PC-9 (cell line): Measurements from ENCODE around the gene PDK2. TPM values are rescaled to one million over a fixed set of nuclear protein-coding genes. Genes with fewer than 3 reads are reported as not detected.
A peak's percentile ranks its signal among the peaks of the same experiment; 100 is the strongest.

Source experiments
- BruUV-seq: library from RNA; stranded (reverse); fragments of 400-500 nt; replicated peaks from 2 replicates; lab custom pipeline; 2021; lab: Mats Ljungman, UMichigan
- CTCF ChIA-PET: fragments of 300-600 bp; sonication (Branson Sonifier 250); formaldehyde crosslinking; loops from one replicate; lab custom pipeline; 2022; ENCODE audit warnings: antibody characterized with exemption; lab: Charles Lee
- POLR2A ChIA-PET: fragments of 300-600 bp; sonication (Branson Sonifier 250); formaldehyde crosslinking; loops from one replicate; lab custom pipeline; 2022; ENCODE audit warnings: antibody characterized with exemption; ENCODE audit not compliant: unreplicated experiment; lab: Charles Lee
- DNase-seq, 2 experiments: peaks; one replicate each; pipeline versions ENCODE4 v3.0.0 to v3.0.0-alpha.2; 2015 to 2022; ENCODE audit warnings: mixed read lengths in 1 of 2
- H2AFZ ChIP-seq: fragments of 200-600 bp; sonication (generic); 2 replicates; pipeline ENCODE4 v1.8.1; 2017; ENCODE audit warnings: antibody characterized with exemption
- H3F3A ChIP-seq: fragments of 200-600 bp; sonication (generic); 2 replicates; pipeline ENCODE4 v1.8.1; 2017; ENCODE audit warnings: antibody characterized with exemption, mild to moderate bottlenecking, low read depth; ENCODE audit not compliant: insufficient read depth
- H3K27ac ChIP-seq: fragments of 200-600 bp; sonication (generic); 2 replicates; pipeline ENCODE4 v1.6.1; 2016; ENCODE audit warnings: mixed run types
- H3K27me3 ChIP-seq: fragments of 200-600 bp; sonication (generic); 2 replicates; pipeline ENCODE4 v1.6.1; 2016; ENCODE audit warnings: low read depth, mixed run types; ENCODE audit not compliant: insufficient read depth
- H3K36me3 ChIP-seq: fragments of 200-600 bp; sonication (generic); 2 replicates; pipeline ENCODE4 v1.6.1; 2016; ENCODE audit warnings: low read depth, mixed run types
- H3K4me1 ChIP-seq: fragments of 200-600 bp; sonication (generic); replicated peaks from 2 replicates; pipeline ENCODE4 v1.6.1; 2016; ENCODE audit warnings: mixed run types; ENCODE audit not compliant: insufficient read depth
- H3K4me2 ChIP-seq: fragments of 200-600 bp; sonication (generic); 2 replicates; pipeline ENCODE4 v1.6.1; 2017; ENCODE audit warnings: mixed run types
- H3K4me3 ChIP-seq: fragments of 200-600 bp; sonication (generic); 2 replicates; pipeline ENCODE4 v1.6.1; 2016; ENCODE audit warnings: mixed run types
- H3K79me2 ChIP-seq: fragments of 200-600 bp; sonication (generic); 2 replicates; pipeline ENCODE4 v1.6.1; 2017; ENCODE audit warnings: low read depth, mixed run types
- H3K9me2 ChIP-seq: fragments of 200-600 bp; sonication (generic); 2 replicates; pipeline ENCODE4 v1.8.1; 2017; ENCODE audit warnings: mild to moderate bottlenecking; ENCODE audit not compliant: insufficient read depth
- H3K9me3 ChIP-seq: fragments of 200-600 bp; sonication (generic); 2 replicates; pipeline ENCODE4 v1.8.1; 2016; ENCODE audit warnings: low read depth; ENCODE audit not compliant: insufficient read depth
- H4K20me1 ChIP-seq: fragments of 200-600 bp; sonication (generic); 2 replicates; pipeline ENCODE4 v1.8.1; 2017; ENCODE audit not compliant: insufficient read depth
- CTCF ChIP-seq: fragments of 200-600 bp; sonication (generic); conservative IDR thresholded peaks from 2 replicates; pipeline ENCODE4 v1.6.1; 2017; ENCODE audit warnings: mixed run types, antibody characterized with exemption, mild to moderate bottlenecking, moderate library complexity
- EZH2 ChIP-seq: fragments of 200-600 bp; sonication (generic); IDR thresholded peaks from 2 replicates; pipeline ENCODE4 v1.8.0; 2017; ENCODE audit warnings: antibody characterized with exemption, low read depth
- intact Hi-C: fragments of 100-400 bp; cut with micrococcal nuclease; formaldehyde crosslinking; loops from one replicate; pipeline ENCODE4 v1.10.0; 2022; ENCODE audit not compliant: unreplicated experiment
- total RNA-seq: library from RNA; stranded (reverse); gene quantifications from 2 replicates; pipeline ENCODE4 v1.2.3, GENCODE V29; 2021

PDK2 gene
- total RNA-seq, 1 experiment from 2014 or later: 58.7 TPM

GRCh38 chr17:50153650-50154575, 58.8 kb downstream of the PDK2 start:
- CTCF ChIA-PET: interaction anchor here (0.6 to 0.9 kb wide), 3 partner anchors 20 to 127 kb away, joined by 3 read pairs; no protein-coding TSS in a partner anchor
- Histone ChIP-seq H3K79me2 (peaks cover 17% of the 10 kb centered on the region), H3K9me2 (no peaks in the 10 kb centered on the region), H3K27me3 (no peaks in the 10 kb centered on the region), H3K4me1 (peaks cover 47% of the 10 kb centered on the region), H3K36me3 (no peaks in the 10 kb centered on the region), H3K4me3 (no peak overlapping the region; the same call in 1 of the 2 replicates), H3K27ac (peak overlapping the region; percentile 86), H4K20me1 (no peaks in the 10 kb centered on the region), H3K4me2 (peak overlapping the region; percentile 76), H3F3A (peaks cover 45% of the 10 kb centered on the region), H2AFZ (no peak overlapping the region), H3K9me3 (no peaks in the 10 kb centered on the region)
- no TSS peak for BruUV-seq
- intact Hi-C loops: loop anchor here (2.0 to 5.0 kb wide), 2 partner anchors 127 to 267 kb away; no protein-coding TSS in a partner anchor
- POLR2A ChIA-PET: interaction anchor here (0.6 kb wide), 4 partner anchors 63 to 201 kb away, joined by 3 to 22 read pairs (median 4); partner anchors contain the start of gene ITGA3
- DNase-seq: peak; percentile 90 to 99
- TF ChIP-seq CTCF (no peak), EZH2 (no peak)

GRCh38 chr17:50154604-50155003, 59.5 kb downstream of the PDK2 start:
- Histone ChIP-seq H3K4me1 (peaks cover 47% of the 10 kb centered on the region), H3K4me3 (no peak overlapping the region), H3K9me2 (no peaks in the 10 kb centered on the region), H2AFZ (no peak overlapping the region), H3K4me2 (peak overlapping the region; percentile 76), H3K9me3 (no peaks in the 10 kb centered on the region), H3K27me3 (no peaks in the 10 kb centered on the region), H3F3A (peaks cover 45% of the 10 kb centered on the region), H3K36me3 (no peaks in the 10 kb centered on the region), H3K27ac (peak overlapping the region; percentile 86), H3K79me2 (peaks cover 11% of the 10 kb centered on the region), H4K20me1 (no peaks in the 10 kb centered on the region)
- ChIA-PET POLR2A (no interaction called here), CTCF (interaction anchor here (0.5 to 0.7 kb wide), 4 partner anchors 19 to 127 kb away, joined by 3 to 25 read pairs (median 4); no protein-coding TSS in a partner anchor)
- intact Hi-C loops: loop anchor here (2.0 to 5.0 kb wide), 2 partner anchors 128 to 267 kb away; no protein-coding TSS in a partner anchor
- TF ChIP-seq CTCF (no peak), EZH2 (no peak)
- no TSS peak for BruUV-seq
- no peak for DNase-seq

- no TSS peak for BruUV-seq
Measured at GRCh38 chr17:50155115-50155819, 60.1 kb downstream of the PDK2 start.

More at GRCh38 chr17:50155115-50155819, 60.1 kb downstream of the PDK2 start:
- Histone ChIP-seq H3K4me1 (peaks cover 47% of the 10 kb centered on the region), H3F3A (peaks cover 45% of the 10 kb centered on the region), H3K4me2 (peak overlapping the region; percentile 76), H3K27ac (peak overlapping the region; percentile 86), H3K79me2 (peaks cover 4% of the 10 kb centered on the region), H3K4me3 (no peak overlapping the region), H2AFZ (no peak overlapping the region), H3K9me2 (no peaks in the 10 kb centered on the region), H3K27me3 (no peaks in the 10 kb centered on the region), H3K9me3 (no peaks in the 10 kb centered on the region), H4K20me1 (no peaks in the 10 kb centered on the region), H3K36me3 (no peaks in the 10 kb centered on the region)
- ChIA-PET POLR2A (no interaction called here), CTCF (interaction anchor here (0.5 to 0.6 kb wide), 2 partner anchors 25 to 64 kb away, joined by 5 to 25 read pairs; no protein-coding TSS in a partner anchor)
- DNase-seq: no peak
- TF ChIP-seq EZH2 (no peak), CTCF (no peak)
- intact Hi-C loops: loop anchor here (2.0 kb wide), 1 partner anchor 128 kb away; no protein-coding TSS in a partner anchor
